ENCODE data around the gene RUNDC1.

DNA sequence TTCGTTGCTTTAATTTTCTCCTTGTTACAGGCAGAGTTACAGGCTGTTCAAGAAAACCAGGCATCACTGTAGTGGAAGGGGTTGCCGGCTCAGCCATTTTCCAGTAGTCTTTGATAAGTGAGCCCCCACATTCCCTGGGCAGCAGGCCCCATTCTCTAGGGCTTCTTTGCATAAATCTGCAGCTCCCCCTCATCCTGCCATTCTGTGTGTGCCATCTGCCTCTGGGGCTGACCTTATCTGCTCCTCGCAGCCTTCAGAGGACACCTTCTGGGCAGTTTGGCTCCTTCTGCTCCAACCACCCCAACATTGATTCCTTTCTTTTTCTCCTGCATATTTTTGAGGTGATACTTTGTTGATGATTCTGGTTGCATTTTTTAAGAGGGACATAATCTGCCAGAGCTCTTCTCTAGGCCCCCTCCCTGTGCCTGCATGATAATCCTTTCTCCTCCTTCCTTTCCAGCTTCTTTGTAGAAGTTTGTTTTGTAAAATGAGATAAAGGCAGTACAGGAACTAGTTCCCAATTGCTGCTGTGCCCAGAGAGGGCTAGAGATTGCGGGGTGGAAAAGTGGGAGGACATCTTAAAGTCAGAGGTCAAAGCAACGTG lies 61.8 kb downstream of the RUNDC1 start:
- TF ChIP-seq, protein P1, sequence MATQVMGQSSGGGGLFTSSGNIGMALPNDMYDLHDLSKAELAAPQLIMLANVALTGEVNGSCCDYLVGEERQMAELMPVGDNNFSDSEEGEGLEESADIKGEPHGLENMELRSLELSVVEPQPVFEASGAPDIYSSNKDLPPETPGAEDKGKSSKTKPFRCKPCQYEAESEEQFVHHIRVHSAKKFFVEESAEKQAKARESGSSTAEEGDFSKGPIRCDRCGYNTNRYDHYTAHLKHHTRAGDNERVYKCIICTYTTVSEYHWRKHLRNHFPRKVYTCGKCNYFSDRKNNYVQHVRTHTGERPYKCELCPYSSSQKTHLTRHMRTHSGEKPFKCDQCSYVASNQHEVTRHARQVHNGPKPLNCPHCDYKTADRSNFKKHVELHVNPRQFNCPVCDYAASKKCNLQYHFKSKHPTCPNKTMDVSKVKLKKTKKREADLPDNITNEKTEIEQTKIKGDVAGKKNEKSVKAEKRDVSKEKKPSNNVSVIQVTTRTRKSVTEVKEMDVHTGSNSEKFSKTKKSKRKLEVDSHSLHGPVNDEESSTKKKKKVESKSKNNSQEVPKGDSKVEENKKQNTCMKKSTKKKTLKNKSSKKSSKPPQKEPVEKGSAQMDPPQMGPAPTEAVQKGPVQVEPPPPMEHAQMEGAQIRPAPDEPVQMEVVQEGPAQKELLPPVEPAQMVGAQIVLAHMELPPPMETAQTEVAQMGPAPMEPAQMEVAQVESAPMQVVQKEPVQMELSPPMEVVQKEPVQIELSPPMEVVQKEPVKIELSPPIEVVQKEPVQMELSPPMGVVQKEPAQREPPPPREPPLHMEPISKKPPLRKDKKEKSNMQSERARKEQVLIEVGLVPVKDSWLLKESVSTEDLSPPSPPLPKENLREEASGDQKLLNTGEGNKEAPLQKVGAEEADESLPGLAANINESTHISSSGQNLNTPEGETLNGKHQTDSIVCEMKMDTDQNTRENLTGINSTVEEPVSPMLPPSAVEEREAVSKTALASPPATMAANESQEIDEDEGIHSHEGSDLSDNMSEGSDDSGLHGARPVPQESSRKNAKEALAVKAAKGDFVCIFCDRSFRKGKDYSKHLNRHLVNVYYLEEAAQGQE (IDR thresholded peaks at IDR 0.05; ENCODE audit: low read depth) = no peak
- TF ChIP-seq RAD21 (IDR thresholded peaks at IDR 0.05; ENCODE audit: low read depth) = no peak
- TF ChIP-seq YY1 (IDR thresholded peaks at IDR 0.05; ENCODE audit: low read depth) = no peak
- no peak for TF ChIP-seq FOXM1 (IDR thresholded peaks at IDR 0.05; ENCODE audit: borderline replicate concordance, low read depth)
- no peak for TF ChIP-seq EP300 (IDR thresholded peaks at IDR 0.05; ENCODE audit: borderline replicate concordance)
- TF ChIP-seq CEBPB (IDR thresholded peaks at IDR 0.05) = no peak
- TF ChIP-seq TAF1 (IDR thresholded peaks at IDR 0.05; ENCODE audit: low read depth) = no peak
- TF ChIP-seq EGR1 (IDR thresholded peaks at IDR 0.05) = no peak
- no peak for TF ChIP-seq TCF12 (IDR thresholded peaks at IDR 0.05; ENCODE audit: low read depth)
- TF ChIP-seq ZBTB7A (IDR thresholded peaks at IDR 0.05; ENCODE audit: low read depth) = no peak
- no peak for TF ChIP-seq NFIC (IDR thresholded peaks at IDR 0.05)
- TF ChIP-seq TEAD4 (IDR thresholded peaks at IDR 0.05) = no peak
